Prostate gland (tissue), 2 donors: Measurements from ENCODE around the gene IGF1R.

ENCODE experiments used
- POLR2A ChIP-seq: fragments of 450-650 bp; IDR thresholded peaks from one replicate; pipeline ENCODE4 v1.6.1; 2016; ENCODE audit warnings: antibody characterized with exemption, mild to moderate bottlenecking
- POLR2AphosphoS5 ChIP-seq: sonication (generic); formaldehyde crosslinking; IDR thresholded peaks from one replicate; pipeline ENCODE4 v1.6.1; 2017; ENCODE audit warnings: antibody characterized with exemption
- TF ChIP-seq, protein P1 (sequence below), 4 experiments: fragments of 200-600 bp in 2 of 4; fragments of 450-650 bp in 2 of 4; sonication (generic) in 2 of 4; IDR thresholded peaks; 1 replicate in 3 of 4; 2 replicates in 1 of 4; pipeline ENCODE4 v1.5.1; 2016 to 2019; ENCODE audit warnings: antibody characterized with exemption in 4 of 4, mild to moderate bottlenecking in 2 of 4, moderate library complexity in 2 of 4

DNA sequence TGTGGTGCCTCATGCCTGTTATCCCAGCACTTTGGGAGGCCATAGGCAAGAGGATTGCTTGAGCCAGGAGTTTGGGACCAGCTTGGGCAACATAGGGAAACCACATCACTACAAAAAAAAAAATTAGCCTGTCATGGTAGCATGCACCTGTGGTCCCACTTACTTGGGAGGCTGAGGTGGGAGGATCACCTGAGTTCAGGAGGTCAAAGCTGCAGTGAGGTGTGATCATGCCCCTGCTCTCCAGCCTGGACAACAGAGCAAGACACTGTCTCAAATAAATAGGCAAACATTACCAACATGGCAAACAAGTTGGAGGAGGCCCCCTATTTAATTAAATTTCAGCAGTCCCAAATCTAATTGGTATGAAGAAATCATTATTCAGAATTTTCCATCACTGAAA lies 215.6 kb downstream of the IGF1R start:
- TF ChIP-seq POLR2A (no peak), POLR2AphosphoS5 (no peak)
- TF ChIP-seq, protein P1, sequence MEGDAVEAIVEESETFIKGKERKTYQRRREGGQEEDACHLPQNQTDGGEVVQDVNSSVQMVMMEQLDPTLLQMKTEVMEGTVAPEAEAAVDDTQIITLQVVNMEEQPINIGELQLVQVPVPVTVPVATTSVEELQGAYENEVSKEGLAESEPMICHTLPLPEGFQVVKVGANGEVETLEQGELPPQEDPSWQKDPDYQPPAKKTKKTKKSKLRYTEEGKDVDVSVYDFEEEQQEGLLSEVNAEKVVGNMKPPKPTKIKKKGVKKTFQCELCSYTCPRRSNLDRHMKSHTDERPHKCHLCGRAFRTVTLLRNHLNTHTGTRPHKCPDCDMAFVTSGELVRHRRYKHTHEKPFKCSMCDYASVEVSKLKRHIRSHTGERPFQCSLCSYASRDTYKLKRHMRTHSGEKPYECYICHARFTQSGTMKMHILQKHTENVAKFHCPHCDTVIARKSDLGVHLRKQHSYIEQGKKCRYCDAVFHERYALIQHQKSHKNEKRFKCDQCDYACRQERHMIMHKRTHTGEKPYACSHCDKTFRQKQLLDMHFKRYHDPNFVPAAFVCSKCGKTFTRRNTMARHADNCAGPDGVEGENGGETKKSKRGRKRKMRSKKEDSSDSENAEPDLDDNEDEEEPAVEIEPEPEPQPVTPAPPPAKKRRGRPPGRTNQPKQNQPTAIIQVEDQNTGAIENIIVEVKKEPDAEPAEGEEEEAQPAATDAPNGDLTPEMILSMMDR (IDR thresholded peaks at IDR 0.05), result no peak
